Measurements from ENCODE around the gene GABRG3.

The GABRG3 gene

DNA sequence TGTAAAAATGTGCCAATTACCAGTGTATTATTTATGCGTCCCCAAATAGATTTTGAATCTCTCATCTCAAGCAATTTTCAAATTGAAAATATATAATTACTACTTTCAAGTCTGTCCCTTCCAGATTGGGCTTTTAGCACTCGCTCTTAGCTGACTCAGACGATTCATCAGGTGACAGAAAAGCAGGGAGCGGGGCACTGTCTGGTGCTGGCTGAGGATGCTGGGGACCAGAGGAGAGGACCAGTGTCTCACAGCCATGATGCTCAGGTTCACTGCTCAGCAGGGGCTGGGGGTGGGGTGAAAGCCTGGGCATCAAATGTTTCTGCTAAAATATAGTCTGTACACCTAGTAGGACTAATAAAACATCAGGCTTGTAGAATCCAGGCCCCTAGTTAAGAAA is 199.9 kb downstream of the GABRG3 start:
- TF ChIP-seq POLR2AphosphoS5 (IDR thresholded peaks at IDR 0.05; ENCODE audit: low read depth, low read length) (no peak), TAF1 (IDR thresholded peaks at IDR 0.05; ENCODE audit: borderline replicate concordance, insufficient read depth, low read length) (no peak), FOXP2 (optimal IDR thresholded peaks at IDR 0.05; ENCODE audit: borderline replicate concordance, extremely low read depth, extremely low read length, insufficient read depth) (no peak), SIN3A (IDR thresholded peaks at IDR 0.05; ENCODE audit: borderline replicate concordance, insufficient read depth, low read length) (no peak)
- TF ChIP-seq, protein P1, sequence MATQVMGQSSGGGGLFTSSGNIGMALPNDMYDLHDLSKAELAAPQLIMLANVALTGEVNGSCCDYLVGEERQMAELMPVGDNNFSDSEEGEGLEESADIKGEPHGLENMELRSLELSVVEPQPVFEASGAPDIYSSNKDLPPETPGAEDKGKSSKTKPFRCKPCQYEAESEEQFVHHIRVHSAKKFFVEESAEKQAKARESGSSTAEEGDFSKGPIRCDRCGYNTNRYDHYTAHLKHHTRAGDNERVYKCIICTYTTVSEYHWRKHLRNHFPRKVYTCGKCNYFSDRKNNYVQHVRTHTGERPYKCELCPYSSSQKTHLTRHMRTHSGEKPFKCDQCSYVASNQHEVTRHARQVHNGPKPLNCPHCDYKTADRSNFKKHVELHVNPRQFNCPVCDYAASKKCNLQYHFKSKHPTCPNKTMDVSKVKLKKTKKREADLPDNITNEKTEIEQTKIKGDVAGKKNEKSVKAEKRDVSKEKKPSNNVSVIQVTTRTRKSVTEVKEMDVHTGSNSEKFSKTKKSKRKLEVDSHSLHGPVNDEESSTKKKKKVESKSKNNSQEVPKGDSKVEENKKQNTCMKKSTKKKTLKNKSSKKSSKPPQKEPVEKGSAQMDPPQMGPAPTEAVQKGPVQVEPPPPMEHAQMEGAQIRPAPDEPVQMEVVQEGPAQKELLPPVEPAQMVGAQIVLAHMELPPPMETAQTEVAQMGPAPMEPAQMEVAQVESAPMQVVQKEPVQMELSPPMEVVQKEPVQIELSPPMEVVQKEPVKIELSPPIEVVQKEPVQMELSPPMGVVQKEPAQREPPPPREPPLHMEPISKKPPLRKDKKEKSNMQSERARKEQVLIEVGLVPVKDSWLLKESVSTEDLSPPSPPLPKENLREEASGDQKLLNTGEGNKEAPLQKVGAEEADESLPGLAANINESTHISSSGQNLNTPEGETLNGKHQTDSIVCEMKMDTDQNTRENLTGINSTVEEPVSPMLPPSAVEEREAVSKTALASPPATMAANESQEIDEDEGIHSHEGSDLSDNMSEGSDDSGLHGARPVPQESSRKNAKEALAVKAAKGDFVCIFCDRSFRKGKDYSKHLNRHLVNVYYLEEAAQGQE (IDR thresholded peaks at IDR 0.05; ENCODE audit: insufficient read depth in 1 of 2, low read depth in 2 of 2, low read length in 2 of 2), result no peak

DNA sequence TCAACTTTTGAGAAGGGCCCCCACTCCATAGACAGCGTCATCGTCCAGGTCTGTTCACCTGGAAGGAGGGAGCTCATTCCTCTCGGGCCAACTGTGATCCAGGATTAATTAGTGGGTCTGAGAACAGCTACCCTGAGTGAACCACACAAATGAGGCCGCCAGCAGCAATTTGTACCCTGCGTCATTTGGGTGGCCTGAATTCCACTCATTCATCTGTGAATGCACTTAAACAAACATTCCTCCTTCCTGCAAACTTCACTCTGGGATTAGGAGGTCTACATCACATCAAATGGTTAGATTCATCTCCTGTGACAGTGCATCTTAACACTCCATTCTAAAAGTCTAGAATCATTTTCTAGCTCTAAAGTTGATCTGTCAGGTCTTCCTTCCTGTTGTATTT is 201.8 kb downstream of the GABRG3 start:
- TF ChIP-seq SIN3A (IDR thresholded peaks at IDR 0.05; ENCODE audit: borderline replicate concordance, insufficient read depth, low read length), result no peak
- no peak for TF ChIP-seq POLR2AphosphoS5 (IDR thresholded peaks at IDR 0.05; ENCODE audit: low read depth, low read length)
- TF ChIP-seq, protein P1 (IDR thresholded peaks at IDR 0.05; ENCODE audit: insufficient read depth in 1 of 2, low read depth in 2 of 2, low read length in 2 of 2), result no peak
- no peak for TF ChIP-seq TAF1 (IDR thresholded peaks at IDR 0.05; ENCODE audit: borderline replicate concordance, insufficient read depth, low read length)

DNA sequence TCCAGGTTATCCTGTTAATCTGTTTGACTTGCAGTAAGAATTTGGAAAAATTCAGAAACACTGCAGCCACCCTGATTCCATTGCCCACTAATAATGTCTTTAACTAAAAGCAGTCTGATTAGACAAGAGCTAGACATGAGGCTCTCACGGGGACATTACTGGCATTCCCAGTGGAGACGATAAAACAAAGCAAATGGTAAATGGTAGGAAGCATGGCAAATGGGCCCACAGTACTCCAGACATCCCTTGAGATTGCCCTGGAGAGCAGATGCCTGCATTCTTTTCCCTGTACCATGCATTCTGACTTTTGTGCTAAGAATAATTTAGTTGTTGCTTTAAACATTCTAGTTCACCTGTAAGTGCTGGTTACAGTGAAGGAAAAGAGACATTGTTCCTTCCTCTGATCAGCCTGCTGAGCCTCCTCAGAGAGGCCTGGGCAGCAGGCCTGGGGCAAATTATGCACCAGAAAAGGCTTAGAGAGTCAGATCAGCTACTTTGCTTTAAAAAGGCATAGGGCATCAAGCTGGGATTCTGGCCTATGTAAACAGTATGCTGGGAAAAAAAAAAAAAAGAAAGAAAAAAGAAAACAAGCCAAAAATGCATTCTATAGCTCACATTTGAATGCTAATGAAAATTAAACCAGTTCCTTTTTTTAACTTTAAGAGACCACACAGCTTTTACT is 204.6 kb downstream of the GABRG3 start:
- TF ChIP-seq POLR2AphosphoS5 (IDR thresholded peaks at IDR 0.05; ENCODE audit: low read depth, low read length) (no peak), SIN3A (IDR thresholded peaks at IDR 0.05; ENCODE audit: borderline replicate concordance, insufficient read depth, low read length) (no peak), TAF1 (IDR thresholded peaks at IDR 0.05; ENCODE audit: borderline replicate concordance, insufficient read depth, low read length) (no peak), FOXP2 (optimal IDR thresholded peaks at IDR 0.05; ENCODE audit: borderline replicate concordance, extremely low read depth, extremely low read length, insufficient read depth) (no peak)
- TF ChIP-seq, protein P1 (IDR thresholded peaks at IDR 0.05; ENCODE audit: insufficient read depth in 1 of 2, low read depth in 2 of 2, low read length in 2 of 2), result no peak

GRCh38 chr15:27176785-27177406 is 205.9 kb downstream of the GABRG3 start:
- no peak for TF ChIP-seq SIN3A (IDR thresholded peaks at IDR 0.05; ENCODE audit: borderline replicate concordance, insufficient read depth, low read length)
- TF ChIP-seq, protein P1 (IDR thresholded peaks at IDR 0.05; ENCODE audit: insufficient read depth in 1 of 2, low read depth in 2 of 2, low read length in 2 of 2), result no peak
- TF ChIP-seq TAF1 (IDR thresholded peaks at IDR 0.05; ENCODE audit: borderline replicate concordance, insufficient read depth, low read length), result no peak
- TF ChIP-seq POLR2AphosphoS5 (IDR thresholded peaks at IDR 0.05; ENCODE audit: low read depth, low read length), result no peak
- TF ChIP-seq FOXP2 (optimal IDR thresholded peaks at IDR 0.05; ENCODE audit: borderline replicate concordance, extremely low read depth, extremely low read length, insufficient read depth), result no peak

Measured in PFSK-1 (cell line).